HG02884 (cell line): ENCODE measurements around the gene CACNG3.

Experiments
- ATAC-seq: cut with Tn5 transposase; IDR thresholded peaks from one replicate; pipeline ENCODE4 v1.9.1; 2021; ENCODE audit warnings: mild to moderate bottlenecking, moderate library complexity; ENCODE audit not compliant: unreplicated experiment

CACNG3 gene

GRCh38 chr16:24381470-24382118 lies 125.5 kb downstream of the CACNG3 start:
- no peak for ATAC-seq

GRCh38 chr16:24382762-24383407 lies 126.8 kb downstream of the CACNG3 start:
- no peak for ATAC-seq

- no peak for ATAC-seq
Observed at GRCh38 chr16:24394341-24394740, 138.2 kb downstream of the CACNG3 start.

- ATAC-seq = no peak
Observed at GRCh38 chr16:24396350-24397271, 140.5 kb downstream of the CACNG3 start.

GRCh38 chr16:24409045-24409444 lies 152.9 kb downstream of the CACNG3 start:
- ATAC-seq = no peak
